Measurements from ENCODE around the gene STK31.

DNA sequence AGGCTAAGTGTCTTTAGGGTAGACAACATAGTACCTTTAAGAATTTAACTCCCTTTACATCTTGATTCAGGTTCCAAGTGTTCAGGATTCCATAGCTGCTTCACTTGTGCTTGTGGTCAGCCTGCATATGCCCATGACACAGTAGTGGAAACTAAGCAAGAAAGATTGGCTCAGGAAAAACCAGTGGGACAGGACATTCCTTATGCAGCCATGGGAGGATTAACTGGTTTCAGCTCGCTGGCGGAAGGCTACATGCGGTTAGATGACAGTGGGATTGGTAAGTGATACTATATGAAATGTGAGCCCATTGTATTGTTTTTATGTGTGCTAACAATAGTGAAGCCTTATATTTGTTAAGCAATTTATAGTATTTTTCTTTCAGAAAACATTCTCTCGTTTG, 18.7 kb upstream of the STK31 start:
- TF ChIP-seq MYC (IDR thresholded peaks at IDR 0.05; ENCODE audit: low read depth, low read length): no peak
- no peak for TF ChIP-seq POLR2A (IDR thresholded peaks at IDR 0.05; ENCODE audit: extremely low read depth, insufficient read length)
